Kidney (tissue), 14 donors: ENCODE data around the gene PGC. TPM values are rescaled to one million over a fixed set of nuclear protein-coding genes. Genes with fewer than 3 reads are reported as not detected.

Source experiments
- DNase-seq, 5 donors: peaks; one replicate each; pipeline ENCODE4 v3.0.0-alpha.2; 2013 to 2020
- FAIRE-seq: peaks from 2 replicates; lab custom pipeline; 2012; peaks lifted over from hg19 to GRCh38; lab: Jason Lieb, UNC
- H3K27ac ChIP-seq, 2 donors: one replicate each; pipeline ENCODE4 v1.7.0; 2013; ENCODE audit warnings: low read depth in 2 of 2, low read length in 2 of 2, inconsistent platforms in 1 of 2
- H3K27me3 ChIP-seq: one replicate; pipeline ENCODE4 v1.7.1; 2013; ENCODE audit warnings: low read length, inconsistent platforms; ENCODE audit not compliant: control insufficient read depth, insufficient read depth
- H3K36me3 ChIP-seq, 3 donors: one replicate each; pipeline versions ENCODE4 v1.7.0 to v1.7.1; 2013; ENCODE audit warnings: low read length in 3 of 3, control low read depth in 1 of 3, inconsistent platforms in 1 of 3; ENCODE audit not compliant: insufficient read depth in 3 of 3, control insufficient read depth in 2 of 3
- H3K4me1 ChIP-seq, 3 donors: one replicate each; pipeline versions ENCODE4 v1.7.0 to v1.7.1; 2013; ENCODE audit warnings: low read length in 3 of 3, inconsistent platforms in 1 of 3, low read depth in 1 of 3; ENCODE audit not compliant: control insufficient read depth in 2 of 3, insufficient read depth in 2 of 3
- H3K4me3 ChIP-seq, 3 donors: one replicate each; pipeline versions ENCODE4 v1.7.0 to v1.8.1; 2013; ENCODE audit warnings: low read length in 3 of 3, control low read depth in 1 of 3, inconsistent platforms in 1 of 3
- H3K9ac ChIP-seq, 3 donors: one replicate each; pipeline versions ENCODE4 v1.7.0 to v1.7.1; 2013; ENCODE audit warnings: low read length in 3 of 3, control low read depth in 1 of 3, inconsistent platforms in 1 of 3
- H3K9me3 ChIP-seq, 3 donors: one replicate each; pipeline versions ENCODE4 v1.7.0 to v1.7.1; 2013; ENCODE audit warnings: low read length in 3 of 3, control low read depth in 1 of 3, inconsistent platforms in 1 of 3; ENCODE audit not compliant: control insufficient read depth in 2 of 3, insufficient read depth in 1 of 3
- intact Hi-C: fragments of 100-400 bp; cut with DNase I; formaldehyde crosslinking; loops from one replicate; pipeline ENCODE4 v1.11.1; 2022
- polyA plus RNA-seq: library from polyadenylated mRNA; stranded (reverse); fragments of 350-450 nt; fragmentation: Illumina TruSeq; extraction: RNeasy Lipid Tissue Mini Kit (QIAGEN cat#74804); gene quantifications from one replicate; pipeline ENCODE4 v1.2.3, GENCODE V29; 2014; ENCODE audit warnings: low read depth, low replicate concordance; ENCODE audit not compliant: insufficient read depth
- total RNA-seq: library from RNA; stranded (reverse); fragmentation: NEBNext Ultra II Directional; extraction: Animal tissue kit (Norgen Biotek cat#: 25700); gene quantifications from one replicate; pipeline ENCODE4 v1.2.1, GENCODE V29; 2021
- TF ChIP-seq, protein P1 (sequence below): IDR thresholded peaks from 3 replicates; pipeline ENCODE4 v1.5.1; 2012; ENCODE audit warnings: mild to moderate bottlenecking, moderate library complexity, borderline replicate concordance; ENCODE audit not compliant: insufficient read depth; ENCODE audit errors: extremely low read depth
- donor health status: control.
- donor health status: control.
- donor health status: control.
- donor health status: control.
- donor health status: control.
- donor health status: DM: yes; HTN: yes; CAD: no.
- donor health status: Normal renal cell carcinoma (clear cell type).

The PGC gene
- total and polyA plus RNA-seq, 2 donors from 2014 or later = 0.39 TPM; not detected in 1

DNA sequence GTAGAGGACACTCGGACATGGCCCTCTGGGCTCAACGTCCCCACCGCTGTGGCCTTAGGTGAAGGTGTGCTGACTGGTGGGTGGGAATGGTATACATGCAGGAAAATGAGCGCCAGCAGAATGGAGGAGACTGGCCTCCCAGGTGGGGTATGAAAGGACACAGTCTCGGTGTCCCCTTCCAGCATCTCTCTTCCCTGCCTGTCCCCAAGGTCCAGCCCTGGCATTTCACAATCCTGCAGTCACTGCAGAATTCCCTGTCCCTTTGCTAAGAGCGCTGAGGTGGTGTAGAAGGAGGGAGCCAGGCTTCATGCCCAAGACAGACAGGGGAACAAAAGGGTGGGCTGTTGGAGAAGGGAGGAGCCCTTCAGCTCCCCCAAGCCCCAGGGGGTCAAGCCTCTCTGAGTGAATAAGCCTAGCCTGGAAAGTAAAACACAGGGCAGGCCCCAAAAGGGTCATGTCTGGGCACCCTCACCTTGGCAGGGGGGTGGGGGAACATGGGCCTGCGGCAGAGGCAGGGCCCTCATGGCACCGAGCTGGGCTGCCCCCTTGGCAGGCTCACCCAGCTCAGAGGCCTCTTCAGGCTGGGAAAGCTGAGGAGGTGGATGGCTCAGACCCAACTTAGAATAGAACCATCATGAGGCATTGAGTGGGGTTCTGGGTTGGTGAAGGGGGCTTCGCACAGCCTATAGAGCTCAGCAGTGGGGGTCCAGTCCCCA lies 35.7 kb downstream of the PGC start:
- peak overlapping the region; percentile 84 to 93 for H3K27ac ChIP-seq
- intact Hi-C loops = no loop called here
- peak overlapping the region in 2 of 3 donors; percentile 13 to 68 for H3K9ac ChIP-seq
- no peaks in the 10 kb centered on the region for H3K9me3 ChIP-seq
- no peaks in the 10 kb centered on the region for H3K36me3 ChIP-seq
- H3K4me1 ChIP-seq = peaks cover 0 to 57% (median 27%) of the 10 kb centered on the region in 3 donors
- TF ChIP-seq, protein P1, sequence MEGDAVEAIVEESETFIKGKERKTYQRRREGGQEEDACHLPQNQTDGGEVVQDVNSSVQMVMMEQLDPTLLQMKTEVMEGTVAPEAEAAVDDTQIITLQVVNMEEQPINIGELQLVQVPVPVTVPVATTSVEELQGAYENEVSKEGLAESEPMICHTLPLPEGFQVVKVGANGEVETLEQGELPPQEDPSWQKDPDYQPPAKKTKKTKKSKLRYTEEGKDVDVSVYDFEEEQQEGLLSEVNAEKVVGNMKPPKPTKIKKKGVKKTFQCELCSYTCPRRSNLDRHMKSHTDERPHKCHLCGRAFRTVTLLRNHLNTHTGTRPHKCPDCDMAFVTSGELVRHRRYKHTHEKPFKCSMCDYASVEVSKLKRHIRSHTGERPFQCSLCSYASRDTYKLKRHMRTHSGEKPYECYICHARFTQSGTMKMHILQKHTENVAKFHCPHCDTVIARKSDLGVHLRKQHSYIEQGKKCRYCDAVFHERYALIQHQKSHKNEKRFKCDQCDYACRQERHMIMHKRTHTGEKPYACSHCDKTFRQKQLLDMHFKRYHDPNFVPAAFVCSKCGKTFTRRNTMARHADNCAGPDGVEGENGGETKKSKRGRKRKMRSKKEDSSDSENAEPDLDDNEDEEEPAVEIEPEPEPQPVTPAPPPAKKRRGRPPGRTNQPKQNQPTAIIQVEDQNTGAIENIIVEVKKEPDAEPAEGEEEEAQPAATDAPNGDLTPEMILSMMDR = no peak
- no peaks in the 10 kb centered on the region for H3K27me3 ChIP-seq
- peak in 1 of 5 donors; percentile 46 for DNase-seq
- FAIRE-seq = no peak
- no peak overlapping the region for H3K4me3 ChIP-seq

DNA sequence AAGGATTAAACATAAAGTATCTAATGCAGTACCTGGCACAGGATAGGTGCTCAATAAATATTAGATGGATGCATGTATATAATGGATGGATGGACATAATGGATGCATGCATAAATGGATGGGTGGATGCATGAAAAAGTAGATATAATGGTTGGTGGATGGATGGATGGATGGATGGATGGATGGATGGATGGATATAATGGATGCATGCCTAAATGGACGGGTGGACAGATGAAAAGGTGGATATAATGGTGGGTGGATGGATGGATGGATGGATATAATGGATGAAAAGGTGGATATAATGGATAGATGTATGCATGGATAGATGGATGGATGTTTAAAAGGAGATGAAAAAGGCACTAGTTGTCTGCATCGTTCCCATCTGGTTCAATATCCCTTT lies 37.8 kb downstream of the PGC start:
- intact Hi-C loops = no loop called here
- no peak for FAIRE-seq
- H3K27ac ChIP-seq = no peak overlapping the region
- H3K4me3 ChIP-seq = no peak overlapping the region
- H3K9me3 ChIP-seq = no peaks in the 10 kb centered on the region
- H3K36me3 ChIP-seq = peaks cover 0 to 4% (median 0%) of the 10 kb centered on the region in 3 donors
- no peak overlapping the region for H3K9ac ChIP-seq
- TF ChIP-seq, protein P1 = no peak
- H3K4me1 ChIP-seq = peaks cover 0 to 57% (median 26%) of the 10 kb centered on the region in 3 donors
- no peak for DNase-seq
- H3K27me3 ChIP-seq = no peaks in the 10 kb centered on the region

DNA sequence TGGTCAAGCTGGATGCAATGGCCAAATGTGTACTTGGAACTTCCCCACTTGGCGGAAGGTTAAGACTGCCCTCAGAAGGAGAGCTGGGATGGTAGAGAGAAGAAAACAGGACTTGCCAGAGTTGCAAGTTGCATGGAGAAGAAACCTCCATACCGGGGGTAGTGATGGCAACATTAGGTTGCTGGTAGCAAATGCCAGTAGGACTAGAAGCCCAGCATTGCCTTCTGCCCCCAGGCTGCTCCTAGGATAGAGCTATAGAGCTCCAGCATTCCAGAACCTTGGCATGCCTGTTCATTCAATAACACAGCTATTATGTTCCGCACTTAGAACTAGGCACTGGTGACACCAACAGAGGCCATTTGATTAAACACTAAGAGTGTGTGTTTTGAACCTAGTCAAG lies 38.3 kb downstream of the PGC start:
- TF ChIP-seq, protein P1 = no peak
- intact Hi-C loops = no loop called here
- no peak for DNase-seq
- FAIRE-seq = no peak
- H3K36me3 ChIP-seq = peaks cover 0 to 4% (median 0%) of the 10 kb centered on the region in 3 donors
- no peak overlapping the region for H3K9ac ChIP-seq
- no peak overlapping the region for H3K4me3 ChIP-seq
- no peak overlapping the region for H3K27ac ChIP-seq
- no peaks in the 10 kb centered on the region for H3K27me3 ChIP-seq
- peaks cover 0 to 55% (median 21%) of the 10 kb centered on the region in 3 donors for H3K4me1 ChIP-seq
- no peaks in the 10 kb centered on the region for H3K9me3 ChIP-seq
